Caki2 (cell line): ENCODE measurements around the gene TM7SF3. TPM values are rescaled to one million over a fixed set of nuclear protein-coding genes. Genes with fewer than 3 reads are reported as not detected.
A peak's percentile ranks its signal among the peaks of the same experiment; 100 is the strongest.

Experiments
- DNase-seq: peaks from one replicate; pipeline ENCODE4 v3.0.0-alpha.2; 2015; ENCODE audit warnings: low read depth
- in situ Hi-C: cut with HindIII; loops from 2 replicates; pipeline ENCODE4 v1.10.0; 2016; ENCODE audit warnings: low sequenced_read_pairs, low pct_unique_long_range_greater_than_20kb, mixed read lengths
- total RNA-seq: library from RNA; depleted of rRNA; stranded (reverse); fragments of >200 nt; shearing (Covaris generic); gene quantifications from 2 replicates; pipeline ENCODE4 v1.2.3, GENCODE V29; 2014; ENCODE audit warnings: low replicate concordance; rRNA removed

Gene TM7SF3
- total RNA-seq, 1 experiment from 2014 or later: 308 TPM

DNA sequence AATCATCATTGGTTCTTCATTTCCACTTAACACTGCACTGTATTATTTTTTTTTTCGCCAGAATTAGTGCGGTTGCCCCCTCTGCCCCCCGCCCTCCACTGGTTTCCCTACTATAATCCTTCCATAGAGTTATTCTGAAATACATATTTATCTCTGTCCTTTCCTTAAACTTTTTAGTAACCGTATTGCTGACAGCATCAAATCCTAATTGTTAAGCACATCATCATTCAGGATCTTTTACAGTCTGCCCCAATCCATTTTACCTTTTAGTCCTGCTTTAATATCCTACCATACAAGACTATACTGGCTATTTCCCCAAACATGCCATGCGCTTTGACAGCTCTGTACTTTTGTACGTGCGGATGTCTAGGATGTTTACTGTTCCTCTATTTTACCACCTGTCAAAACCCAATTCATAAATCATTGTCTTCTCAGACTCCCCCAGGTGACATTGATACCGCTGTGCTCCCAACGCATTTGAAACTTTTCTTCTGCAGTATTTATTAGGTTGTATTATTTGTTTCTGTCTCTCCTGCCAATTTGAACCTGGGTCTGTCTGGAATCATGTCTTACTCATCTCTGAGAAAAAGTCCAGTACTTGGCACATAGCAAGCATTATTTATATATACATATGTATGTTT, 74.9 kb downstream of the TM7SF3 start:
- no peak for DNase-seq
- in situ Hi-C loops: no loop called here

DNA sequence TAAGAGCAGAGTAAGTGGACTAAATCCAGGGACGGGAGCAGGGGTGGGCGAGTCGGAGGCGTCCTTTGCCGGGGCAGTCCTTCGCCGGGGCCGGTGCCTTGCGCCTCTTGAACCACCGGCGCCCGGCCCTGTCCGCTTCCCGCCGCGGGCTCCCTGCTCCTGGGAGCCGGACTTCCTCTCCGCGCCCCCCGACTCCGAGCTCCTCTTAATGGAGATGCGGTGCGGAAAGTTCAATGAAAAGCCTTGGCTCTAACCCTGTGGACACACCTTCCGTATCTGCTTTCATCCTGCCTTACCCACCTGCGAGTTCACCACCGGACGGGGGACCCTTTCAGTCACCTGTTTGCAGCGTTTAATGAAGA, 75.5 kb downstream of the TM7SF3 start:
- in situ Hi-C loops: no loop called here
- DNase-seq: no peak

DNA sequence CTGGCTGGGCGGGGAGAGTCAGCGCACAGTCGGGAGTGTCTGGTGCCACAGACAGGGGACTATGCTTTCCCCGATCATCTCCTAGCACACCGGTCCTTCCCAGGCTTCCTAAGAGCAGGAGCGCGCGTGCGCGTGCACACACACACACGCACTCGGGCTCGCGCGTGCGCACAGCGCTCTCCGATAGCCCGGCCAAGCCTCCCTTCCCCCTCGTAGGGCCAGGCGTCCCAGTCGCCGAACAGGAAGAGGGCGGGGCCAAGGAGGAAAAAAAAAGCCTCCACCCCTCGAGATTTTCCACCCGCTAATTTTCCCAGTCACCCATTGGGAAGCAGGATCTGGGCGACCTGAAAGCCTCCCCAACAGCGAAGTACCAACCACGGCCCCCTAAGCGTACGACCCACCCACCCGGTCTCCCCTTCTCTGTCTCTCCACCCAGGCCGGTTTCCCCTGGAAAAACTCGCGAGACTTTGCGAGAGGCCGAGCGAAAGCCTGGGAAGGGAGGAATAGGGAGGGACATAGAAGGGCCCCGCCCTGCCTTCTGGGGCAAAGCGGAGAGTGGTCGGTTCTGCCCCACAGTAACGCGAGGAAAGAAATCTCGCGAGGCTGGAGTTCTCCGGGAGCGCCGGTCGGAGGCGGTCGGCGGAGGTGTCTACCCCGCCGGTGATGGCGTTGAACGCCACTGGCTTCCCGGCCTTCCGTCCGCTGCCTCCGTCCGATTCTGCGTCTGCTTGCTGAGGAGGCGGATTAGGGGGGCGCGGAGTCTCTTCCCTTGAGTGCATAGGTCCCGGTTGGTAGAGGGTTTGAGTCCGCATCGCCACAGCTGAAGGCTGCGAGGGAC, 76.1 kb downstream of the TM7SF3 start, which contains the start of the genes FGFR1OP2 and INTS13:
Gene FGFR1OP2 (plus strand): TSS at position 608 of the 838 bp plus-strand sequence. CDS start 15,689 bp downstream, outside the sequence.
Gene INTS13 (minus strand): TSS at position 119 of the 838 bp plus-strand sequence. CDS start 1,178 bp downstream, outside the sequence.
- DNase-seq: peak; percentile 99
- in situ Hi-C loops: no loop called here

GRCh38 chr12:26937443-26937862, 76.7 kb downstream of the TM7SF3 start:
- DNase-seq: no peak
- in situ Hi-C loops: no loop called here

- no peak for DNase-seq
These were observed 77.4 kb downstream of the TM7SF3 start for GRCh38 chr12:26936559-26937442.

GRCh38 chr12:26935636-26936378, 78.4 kb downstream of the TM7SF3 start:
- in situ Hi-C loops: no loop called here
- no peak for DNase-seq

More at GRCh38 chr12:26936559-26937442, 77.4 kb downstream of the TM7SF3 start:
- in situ Hi-C loops: no loop called here

GRCh38 chr12:26929590-26929989, 84.6 kb downstream of the TM7SF3 start:
- in situ Hi-C loops: no loop called here
- no peak for DNase-seq

GRCh38 chr12:26928661-26929060, 85.5 kb downstream of the TM7SF3 start:
- in situ Hi-C loops: no loop called here
- DNase-seq: no peak

Other genes with a start within 250 kb of the TM7SF3 start
- gene ITPR2, start 181.2 kb downstream of the TM7SF3 start, total RNA-seq: 10.9 and 16.5 TPM in 2 replicates
- 21.2 and 23.2 TPM in 2 replicates for gene INTS13, start 76.4 kb downstream of the TM7SF3 start, total RNA-seq
- gene FGFR1OP2, start 75.9 kb downstream of the TM7SF3 start, total RNA-seq: 27.0 and 35.1 TPM in 2 replicates
- 31.2 and 32.2 TPM in 2 replicates for gene MED21, start 8.2 kb upstream of the TM7SF3 start, total RNA-seq
- gene C12orf71, start 68.2 kb upstream of the TM7SF3 start, total RNA-seq: not detected in 2 replicates
- gene STK38L, start 229.9 kb upstream of the TM7SF3 start, total RNA-seq: 1.9 and 25.5 TPM in 2 replicates